HG02870 (cell line): Measurements from ENCODE around the gene SIAH3.
"Not testable (repeated sequence)": the region's sequence is repeated elsewhere in the genome, so short reads cannot be mapped to it uniquely, and the experiment has no call there.

Experiments
- ATAC-seq: cut with Tn5 transposase; IDR thresholded peaks from one replicate; pipeline ENCODE4 v1.9.1; 2021; ENCODE audit warnings: mild to moderate bottlenecking, moderate library complexity; ENCODE audit not compliant: unreplicated experiment

SIAH3 gene

GRCh38 chr13:45784755-45785675 is 66.5 kb downstream of the SIAH3 start:
- no peak for ATAC-seq

GRCh38 chr13:45783346-45784043 is 68.1 kb downstream of the SIAH3 start:
- no peak for ATAC-seq

GRCh38 chr13:45782327-45783045 is 69.1 kb downstream of the SIAH3 start:
- no peak for ATAC-seq

- no peak for ATAC-seq
Observed at GRCh38 chr13:45781553-45782326, 69.8 kb downstream of the SIAH3 start.

GRCh38 chr13:45779901-45780300 is 71.7 kb downstream of the SIAH3 start:
- ATAC-seq, result no peak

GRCh38 chr13:45778882-45779281 is 72.7 kb downstream of the SIAH3 start:
- no peak for ATAC-seq

- no peak for ATAC-seq
Observed at GRCh38 chr13:45776748-45777147, 74.8 kb downstream of the SIAH3 start.

GRCh38 chr13:45775401-45775963 is 76.1 kb downstream of the SIAH3 start:
- no peak for ATAC-seq

GRCh38 chr13:45773944-45774343 is 77.6 kb downstream of the SIAH3 start:
- ATAC-seq, result no peak

GRCh38 chr13:45773236-45773635 is 78.3 kb downstream of the SIAH3 start:
- no peak for ATAC-seq

- no peak for ATAC-seq
Observed at GRCh38 chr13:45770886-45771285, 80.7 kb downstream of the SIAH3 start.

GRCh38 chr13:45768656-45769479 is 82.7 kb downstream of the SIAH3 start:
- ATAC-seq, result no peak

- no peak for ATAC-seq
Observed at GRCh38 chr13:45765464-45765863, 86.1 kb downstream of the SIAH3 start.

GRCh38 chr13:45763419-45763818 is 88.1 kb downstream of the SIAH3 start:
- no peak for ATAC-seq

GRCh38 chr13:45757589-45757988 is 94.0 kb downstream of the SIAH3 start:
- ATAC-seq, result not testable (repeated sequence)

GRCh38 chr13:45756498-45756897 is 95.1 kb downstream of the SIAH3 start:
- not testable (repeated sequence) for ATAC-seq

- ATAC-seq, result no peak
Observed at GRCh38 chr13:45752510-45752909, 99.0 kb downstream of the SIAH3 start.

GRCh38 chr13:45751885-45752284 is 99.7 kb downstream of the SIAH3 start:
- no peak for ATAC-seq

GRCh38 chr13:45750566-45750965 is 101.0 kb downstream of the SIAH3 start:
- no peak for ATAC-seq
